ENCODE data around the gene GALNT16. TPM values are rescaled to one million over a fixed set of nuclear protein-coding genes. Genes with fewer than 3 reads are reported as not detected.

Gene GALNT16
- total and polyA plus RNA-seq, 2 donors from 2014 or later, result 13.1 to 15.2 TPM

DNA sequence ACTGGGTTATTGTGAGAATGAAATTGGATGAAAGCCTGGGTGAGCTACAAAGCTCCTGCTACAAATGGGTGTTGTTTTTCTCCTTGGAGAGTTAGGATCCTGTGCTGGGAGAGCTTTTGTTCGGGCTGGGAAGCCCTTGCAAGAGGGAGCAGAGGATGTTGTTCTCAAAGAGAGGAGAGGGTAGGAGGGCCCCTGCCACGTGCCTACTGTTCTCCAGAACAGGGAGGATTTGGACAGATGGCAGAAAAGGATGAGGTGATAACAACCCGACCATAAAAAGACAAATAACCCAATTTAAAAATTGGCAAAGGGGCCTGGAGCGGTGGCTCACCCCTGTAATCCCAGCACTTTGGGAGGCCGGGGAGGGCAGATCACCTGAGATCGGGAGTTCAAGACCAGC lies 68.8 kb downstream of the GALNT16 start:
- TF ChIP-seq CTCF (IDR thresholded peaks at IDR 0.05; ENCODE audit: borderline replicate concordance, extremely low read depth, insufficient read depth), result no peak
- intact Hi-C loops (cut with DNase I), result no loop called here
- FAIRE-seq, result no peak
- no peak overlapping the region for H3K9ac ChIP-seq (ENCODE audit: low read length in 3 of 3)
- no peak overlapping the region for H3K27ac ChIP-seq (ENCODE audit: low read depth in 2 of 2, low read length in 2 of 2)
- no peaks in the 10 kb centered on the region for H3K27me3 ChIP-seq (ENCODE audit: control insufficient read depth, insufficient read depth, low read length)
- H3K4me1 ChIP-seq (ENCODE audit: control insufficient read depth in 2 of 3, insufficient read depth in 2 of 3, low read depth in 1 of 3, low read length in 3 of 3), result no peaks in the 10 kb centered on the region
- DNase-seq, result no peak
- no peaks in the 10 kb centered on the region for H3K36me3 ChIP-seq (ENCODE audit: control insufficient read depth in 2 of 3, insufficient read depth in 3 of 3, low read length in 3 of 3)
- no peak overlapping the region for H3K4me3 ChIP-seq (ENCODE audit: low read length in 3 of 3)
- no peaks in the 10 kb centered on the region for H3K9me3 ChIP-seq (ENCODE audit: control insufficient read depth in 2 of 3, insufficient read depth in 1 of 3, low read length in 3 of 3)

- no peak overlapping the region for H3K9ac ChIP-seq (ENCODE audit: low read length in 3 of 3)
- FAIRE-seq, result no peak
- no peak overlapping the region for H3K27ac ChIP-seq (ENCODE audit: low read depth in 2 of 2, low read length in 2 of 2)
- no peaks in the 10 kb centered on the region for H3K27me3 ChIP-seq (ENCODE audit: control insufficient read depth, insufficient read depth, low read length)
- intact Hi-C loops (cut with DNase I), result no loop called here
- no peak for DNase-seq
- H3K9me3 ChIP-seq (ENCODE audit: control insufficient read depth in 2 of 3, insufficient read depth in 1 of 3, low read length in 3 of 3), result no peaks in the 10 kb centered on the region
- H3K36me3 ChIP-seq (ENCODE audit: control insufficient read depth in 2 of 3, insufficient read depth in 3 of 3, low read length in 3 of 3), result no peaks in the 10 kb centered on the region
- no peak for TF ChIP-seq CTCF (IDR thresholded peaks at IDR 0.05; ENCODE audit: borderline replicate concordance, extremely low read depth, insufficient read depth)
- H3K4me1 ChIP-seq (ENCODE audit: control insufficient read depth in 2 of 3, insufficient read depth in 2 of 3, low read depth in 1 of 3, low read length in 3 of 3), result peaks cover 0 to 2% (median 0%) of the 10 kb centered on the region in 3 donors
- H3K4me3 ChIP-seq (ENCODE audit: low read length in 3 of 3), result no peak overlapping the region
Measured at GRCh38 chr14:69331206-69331605, 71.2 kb downstream of the GALNT16 start.

- H3K4me1 ChIP-seq (ENCODE audit: control insufficient read depth in 2 of 3, insufficient read depth in 2 of 3, low read depth in 1 of 3, low read length in 3 of 3), result peaks cover 0 to 2% (median 0%) of the 10 kb centered on the region in 3 donors
- H3K9ac ChIP-seq (ENCODE audit: low read length in 3 of 3), result no peak overlapping the region
- H3K4me3 ChIP-seq (ENCODE audit: low read length in 3 of 3), result no peak overlapping the region
- H3K27ac ChIP-seq (ENCODE audit: low read depth in 2 of 2, low read length in 2 of 2), result no peak overlapping the region
- DNase-seq (no peak), FAIRE-seq (no peak)
- no peak for TF ChIP-seq CTCF (IDR thresholded peaks at IDR 0.05; ENCODE audit: borderline replicate concordance, extremely low read depth, insufficient read depth)
- no peaks in the 10 kb centered on the region for H3K9me3 ChIP-seq (ENCODE audit: control insufficient read depth in 2 of 3, insufficient read depth in 1 of 3, low read length in 3 of 3)
- intact Hi-C loops (cut with DNase I), result no loop called here
- H3K27me3 ChIP-seq (ENCODE audit: control insufficient read depth, insufficient read depth, low read length), result no peaks in the 10 kb centered on the region
- no peaks in the 10 kb centered on the region for H3K36me3 ChIP-seq (ENCODE audit: control insufficient read depth in 2 of 3, insufficient read depth in 3 of 3, low read length in 3 of 3)
Measured at GRCh38 chr14:69332782-69333395, 72.9 kb downstream of the GALNT16 start.

Data from kidney (tissue), 14 donors.